Measurements from ENCODE around the gene NDUFB2. TPM values are rescaled to one million over a fixed set of nuclear protein-coding genes. Genes with fewer than 3 reads are reported as not detected.
A peak's percentile ranks its signal among the peaks of the same experiment; 100 is the strongest.

NDUFB2 gene
- total and polyA plus RNA-seq, 5 donors from 2014 or later: 91.5 to 529 (median 408) TPM

DNA sequence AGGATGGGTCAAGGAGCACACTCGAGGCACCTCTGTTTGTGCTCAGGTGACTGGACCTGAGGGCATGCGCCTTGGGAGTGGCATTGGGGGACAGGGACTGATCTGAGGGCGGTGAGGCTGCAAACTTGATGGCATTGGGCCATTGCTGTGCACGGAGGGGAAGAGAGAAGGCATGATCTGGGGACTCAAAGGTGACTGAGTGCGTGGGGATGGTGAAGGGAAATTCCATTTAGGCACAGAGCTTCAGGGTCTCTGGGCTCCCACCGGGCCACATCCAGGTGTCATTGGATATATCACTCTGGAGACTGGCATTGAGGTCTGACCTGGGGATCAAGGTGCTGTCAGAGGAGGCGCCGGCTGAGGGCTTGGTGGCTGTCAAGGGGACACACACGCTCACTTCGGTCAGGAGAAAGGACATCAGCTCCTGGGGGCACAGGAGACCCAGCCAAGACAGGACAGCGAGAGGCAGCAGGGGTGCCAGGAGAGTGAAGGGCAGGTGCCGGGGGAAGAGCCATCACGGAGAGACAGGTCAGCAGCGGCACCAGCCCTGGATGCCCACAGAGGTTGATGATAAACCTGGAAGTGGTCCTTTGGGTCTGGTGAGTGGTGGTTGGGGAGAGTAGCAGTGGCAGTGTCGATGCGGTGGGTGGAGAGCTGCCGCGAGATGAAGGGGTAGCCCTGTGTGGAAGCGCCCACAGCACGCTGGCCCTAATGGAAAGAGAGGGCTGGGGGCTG lies 18.3 kb upstream of the NDUFB2 start:
- peaks cover 0 to 41% (median 28%) of the 10 kb centered on the region in 4 donors for H3K4me1 Mint-ChIP-seq
- Histone ChIP-seq H3K27me3 (ENCODE audit: control insufficient read depth, insufficient read depth, low read length) (no peaks in the 10 kb centered on the region), H3K9me3 (ENCODE audit: control insufficient read depth in 2 of 2, low read length in 2 of 2) (no peaks in the 10 kb centered on the region), H3K36me3 (ENCODE audit: control insufficient read depth, insufficient read depth, low read length) (peaks cover 20% of the 10 kb centered on the region), H3K27ac (ENCODE audit: insufficient read depth, low read length, poor library complexity, severe bottlenecking) (no peak overlapping the region), H3K4me3 (ENCODE audit: low read depth, low read length) (no peak overlapping the region), H3K4me1 (ENCODE audit: control insufficient read depth, insufficient read depth, low read length, poor library complexity, severe bottlenecking) (peaks cover 14% of the 10 kb centered on the region)
- peak overlapping the region in 2 of 3 donors; percentile 70 to 94 for H3K27ac Mint-ChIP-seq
- no peak for DNase-seq
- no peaks in the 10 kb centered on the region for H3K9me3 Mint-ChIP-seq
- H3K36me3 Mint-ChIP-seq: peaks cover 35% of the 10 kb centered on the region
- no peak overlapping the region for H3K4me3 Mint-ChIP-seq
- no peak for ATAC-seq (ENCODE audit: low read depth in 2 of 2)
- H3K27me3 Mint-ChIP-seq: no peaks in the 10 kb centered on the region

GRCh38 chr7:140678816-140679130 lies 17.7 kb upstream of the NDUFB2 start:
- peak overlapping the region in 2 of 3 donors; percentile 31 to 71 for H3K27ac Mint-ChIP-seq
- H3K9me3 ChIP-seq (ENCODE audit: control insufficient read depth in 2 of 2, low read length in 2 of 2): no peaks in the 10 kb centered on the region
- H3K27ac ChIP-seq (ENCODE audit: insufficient read depth, low read length, poor library complexity, severe bottlenecking): no peak overlapping the region
- no peak overlapping the region for H3K4me3 ChIP-seq (ENCODE audit: low read depth, low read length)
- H3K4me1 Mint-ChIP-seq: peaks cover 0 to 38% (median 26%) of the 10 kb centered on the region in 4 donors
- peaks cover 40% of the 10 kb centered on the region for H3K36me3 Mint-ChIP-seq
- DNase-seq (no peak), ATAC-seq (ENCODE audit: low read depth in 2 of 2) (no peak)
- peaks cover 9% of the 10 kb centered on the region for H3K4me1 ChIP-seq (ENCODE audit: control insufficient read depth, insufficient read depth, low read length, poor library complexity, severe bottlenecking)
- H3K36me3 ChIP-seq (ENCODE audit: control insufficient read depth, insufficient read depth, low read length): peaks cover 25% of the 10 kb centered on the region
- no peaks in the 10 kb centered on the region for H3K9me3 Mint-ChIP-seq
- no peak overlapping the region for H3K4me3 Mint-ChIP-seq
- H3K27me3 ChIP-seq (ENCODE audit: control insufficient read depth, insufficient read depth, low read length): no peaks in the 10 kb centered on the region
- H3K27me3 Mint-ChIP-seq: no peaks in the 10 kb centered on the region

DNA sequence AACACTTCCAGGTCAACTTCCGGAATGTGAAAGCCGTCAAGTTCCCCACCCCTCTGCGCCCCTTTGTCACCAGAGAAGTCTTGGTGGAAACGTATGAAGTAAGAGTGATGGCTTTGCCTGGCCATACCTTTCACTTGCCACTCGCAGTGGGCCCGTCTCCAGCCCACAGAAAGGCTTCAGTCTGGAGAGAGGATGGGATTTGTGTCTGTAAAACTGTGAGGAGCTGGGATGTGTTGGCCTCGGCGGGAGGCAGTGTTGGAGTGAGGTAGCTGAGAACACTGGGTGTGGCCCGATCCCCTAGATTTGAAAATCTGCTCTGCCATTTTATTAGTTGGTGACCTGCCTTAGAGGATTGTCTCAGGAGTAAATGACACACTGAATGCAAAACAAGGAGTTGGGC lies 17.3 kb upstream of the NDUFB2 start:
- Histone ChIP-seq H3K4me1 (ENCODE audit: control insufficient read depth, insufficient read depth, low read length, poor library complexity, severe bottlenecking) (peaks cover 5% of the 10 kb centered on the region), H3K27me3 (ENCODE audit: control insufficient read depth, insufficient read depth, low read length) (no peaks in the 10 kb centered on the region), H3K9me3 (ENCODE audit: control insufficient read depth in 2 of 2, low read length in 2 of 2) (no peaks in the 10 kb centered on the region), H3K36me3 (ENCODE audit: control insufficient read depth, insufficient read depth, low read length) (peaks cover 26% of the 10 kb centered on the region), H3K4me3 (ENCODE audit: low read depth, low read length) (no peak overlapping the region), H3K27ac (ENCODE audit: insufficient read depth, low read length, poor library complexity, severe bottlenecking) (no peak overlapping the region)
- DNase-seq: no peak
- peaks cover 44% of the 10 kb centered on the region for H3K36me3 Mint-ChIP-seq
- peak overlapping the region in 2 of 3 donors; percentile 31 to 71 for H3K27ac Mint-ChIP-seq
- H3K4me3 Mint-ChIP-seq: peak overlapping the region in 1 of 4 donors; percentile 39
- peaks cover 0 to 34% (median 23%) of the 10 kb centered on the region in 4 donors for H3K4me1 Mint-ChIP-seq
- no peak for ATAC-seq (ENCODE audit: low read depth in 2 of 2)
- no peaks in the 10 kb centered on the region for H3K9me3 Mint-ChIP-seq
- no peaks in the 10 kb centered on the region for H3K27me3 Mint-ChIP-seq

- Mint-ChIP-seq H3K4me1 (peaks cover 0 to 19% (median 9%) of the 10 kb centered on the region in 4 donors), H3K4me3 (no peak overlapping the region), H3K27me3 (no peaks in the 10 kb centered on the region), H3K27ac (peak overlapping the region in 1 of 3 donors; percentile 47), H3K36me3 (peaks cover 47% of the 10 kb centered on the region), H3K9me3 (no peaks in the 10 kb centered on the region)
- no peaks in the 10 kb centered on the region for H3K9me3 ChIP-seq (ENCODE audit: control insufficient read depth in 2 of 2, low read length in 2 of 2)
- H3K27ac ChIP-seq (ENCODE audit: insufficient read depth, low read length, poor library complexity, severe bottlenecking): no peak overlapping the region
- peaks cover 26% of the 10 kb centered on the region for H3K36me3 ChIP-seq (ENCODE audit: control insufficient read depth, insufficient read depth, low read length)
- ATAC-seq (ENCODE audit: low read depth in 2 of 2) (no peak), DNase-seq (no peak)
- H3K4me1 ChIP-seq (ENCODE audit: control insufficient read depth, insufficient read depth, low read length, poor library complexity, severe bottlenecking): no peaks in the 10 kb centered on the region
- no peak overlapping the region for H3K4me3 ChIP-seq (ENCODE audit: low read depth, low read length)
- H3K27me3 ChIP-seq (ENCODE audit: control insufficient read depth, insufficient read depth, low read length): no peaks in the 10 kb centered on the region
Measured at GRCh38 chr7:140680886-140681285, 15.6 kb upstream of the NDUFB2 start.

- H3K27me3 Mint-ChIP-seq: no peaks in the 10 kb centered on the region
- peaks cover 0 to 11% (median 5%) of the 10 kb centered on the region in 4 donors for H3K4me1 Mint-ChIP-seq
- Histone ChIP-seq H3K4me1 (ENCODE audit: control insufficient read depth, insufficient read depth, low read length, poor library complexity, severe bottlenecking) (no peaks in the 10 kb centered on the region), H3K27ac (ENCODE audit: insufficient read depth, low read length, poor library complexity, severe bottlenecking) (no peak overlapping the region), H3K27me3 (ENCODE audit: control insufficient read depth, insufficient read depth, low read length) (no peaks in the 10 kb centered on the region), H3K4me3 (ENCODE audit: low read depth, low read length) (no peak overlapping the region), H3K9me3 (ENCODE audit: control insufficient read depth in 2 of 2, low read length in 2 of 2) (no peaks in the 10 kb centered on the region), H3K36me3 (ENCODE audit: control insufficient read depth, insufficient read depth, low read length) (peaks cover 26% of the 10 kb centered on the region)
- H3K36me3 Mint-ChIP-seq: peaks cover 47% of the 10 kb centered on the region
- H3K9me3 Mint-ChIP-seq: no peaks in the 10 kb centered on the region
- no peak overlapping the region for H3K4me3 Mint-ChIP-seq
- ATAC-seq (ENCODE audit: low read depth in 2 of 2) (no peak), DNase-seq (no peak)
- H3K27ac Mint-ChIP-seq: no peak overlapping the region
Measured at GRCh38 chr7:140681766-140682165, 14.7 kb upstream of the NDUFB2 start.

GRCh38 chr7:140683657-140684056 lies 12.9 kb upstream of the NDUFB2 start:
- Histone ChIP-seq H3K27ac (ENCODE audit: insufficient read depth, low read length, poor library complexity, severe bottlenecking) (no peak overlapping the region), H3K4me1 (ENCODE audit: control insufficient read depth, insufficient read depth, low read length, poor library complexity, severe bottlenecking) (no peaks in the 10 kb centered on the region), H3K9me3 (ENCODE audit: control insufficient read depth in 2 of 2, low read length in 2 of 2) (no peaks in the 10 kb centered on the region), H3K36me3 (ENCODE audit: control insufficient read depth, insufficient read depth, low read length) (peaks cover 30% of the 10 kb centered on the region), H3K4me3 (ENCODE audit: low read depth, low read length) (no peak overlapping the region), H3K27me3 (ENCODE audit: control insufficient read depth, insufficient read depth, low read length) (no peaks in the 10 kb centered on the region)
- no peak for DNase-seq
- Mint-ChIP-seq H3K27me3 (no peaks in the 10 kb centered on the region), H3K36me3 (peaks cover 37% of the 10 kb centered on the region), H3K9me3 (no peaks in the 10 kb centered on the region), H3K4me1 (peaks cover 0 to 2% (median under 1%) of the 10 kb centered on the region in 4 donors), H3K27ac (no peak overlapping the region), H3K4me3 (peak overlapping the region in 1 of 4 donors; percentile 52)
- ATAC-seq (ENCODE audit: low read depth in 2 of 2): no peak

- no peak overlapping the region for H3K4me3 ChIP-seq (ENCODE audit: low read depth, low read length)
- no peak for ATAC-seq (ENCODE audit: low read depth in 2 of 2)
- peaks cover 24% of the 10 kb centered on the region for H3K36me3 ChIP-seq (ENCODE audit: control insufficient read depth, insufficient read depth, low read length)
- Mint-ChIP-seq H3K4me3 (peak overlapping the region in 1 of 4 donors; percentile 52), H3K9me3 (no peaks in the 10 kb centered on the region), H3K36me3 (peaks cover 34% of the 10 kb centered on the region), H3K4me1 (peaks cover 0 to 2% (median 0%) of the 10 kb centered on the region in 4 donors), H3K27me3 (no peaks in the 10 kb centered on the region), H3K27ac (peak overlapping the region in 1 of 3 donors; percentile 24)
- no peaks in the 10 kb centered on the region for H3K27me3 ChIP-seq (ENCODE audit: control insufficient read depth, insufficient read depth, low read length)
- H3K4me1 ChIP-seq (ENCODE audit: control insufficient read depth, insufficient read depth, low read length, poor library complexity, severe bottlenecking): no peaks in the 10 kb centered on the region
- no peak for DNase-seq
- H3K27ac ChIP-seq (ENCODE audit: insufficient read depth, low read length, poor library complexity, severe bottlenecking): no peak overlapping the region
- no peaks in the 10 kb centered on the region for H3K9me3 ChIP-seq (ENCODE audit: control insufficient read depth in 2 of 2, low read length in 2 of 2)
Measured at GRCh38 chr7:140684066-140684950, 12.2 kb upstream of the NDUFB2 start.

Data from CD4-positive, CD25-positive, alpha-beta regulatory T cell (primary cell).